B cell (primary cell): Measurements from ENCODE around the gene FAM53B. TPM values are rescaled to one million over a fixed set of nuclear protein-coding genes. Genes with fewer than 3 reads are reported as not detected.
A peak's percentile ranks its signal among the peaks of the same experiment; 100 is the strongest.

Experiments used
- ATAC-seq: fragments of 200-7000 bp; cut with Tn5 transposase; one replicate; pipeline ENCODE4 v1.10.0; 2021; ENCODE audit warnings: low read depth, mild to moderate bottlenecking, moderate number of reproducible peaks, moderate library complexity
- CTCF ChIA-PET: fragments of 350-600 bp; sonication (Branson Sonifier 250); formaldehyde crosslinking; loops from one replicate; lab custom pipeline; 2021; ENCODE audit warnings: antibody characterized with exemption, inconsistent platforms; lab: Charles Lee
- POLR2A ChIA-PET: fragments of 350-600 bp; sonication (Branson Sonifier 250); formaldehyde crosslinking; loops from one replicate; lab custom pipeline; 2021; ENCODE audit warnings: antibody characterized with exemption; lab: Charles Lee
- DNase-seq: peaks from one replicate; pipeline ENCODE4 v3.0.0; 2013
- H2AFZ ChIP-seq: 2 replicates; pipeline ENCODE4 v1.6.1; 2012; ENCODE audit warnings: mild to moderate bottlenecking, low read depth, low read length; ENCODE audit not compliant: insufficient read depth, poor library complexity, severe bottlenecking
- H3K27ac ChIP-seq, 2 donors: 1 replicate in 1 of 2; 2 replicates in 1 of 2; pipeline ENCODE4 v1.5.1; 2012 to 2013; ENCODE audit warnings: low read length in 2 of 2, mild to moderate bottlenecking in 2 of 2, moderate library complexity in 1 of 2
- H3K27me3 ChIP-seq, 4 experiments: fragments of 200-600 bp in 1 of 4; sonication (generic) in 1 of 4; replicated peaks in 1 of 4; 1 replicate in 2 of 4; 2 replicates in 2 of 4; pipeline versions ENCODE4 v1.6.1 to v1.7.0; 2013 to 2016; ENCODE audit warnings: low read length in 3 of 4, mild to moderate bottlenecking in 2 of 4, mixed read lengths in 1 of 4, moderate library complexity in 1 of 4; ENCODE audit not compliant: insufficient read depth in 4 of 4, control insufficient read depth in 3 of 4; ENCODE audit errors: control extremely low read depth in 1 of 4
- H3K36me3 ChIP-seq, 2 experiments: replicated peaks in 1 of 2; 1 replicate in 1 of 2; 2 replicates in 1 of 2; pipeline versions ENCODE4 v1.6.1 to v1.7.1; 2013; ENCODE audit warnings: low read length in 1 of 2; ENCODE audit not compliant: insufficient read depth in 2 of 2, control insufficient read depth in 1 of 2; ENCODE audit errors: control extremely low read depth in 1 of 2, extremely low read depth in 1 of 2
- H3K4me1 ChIP-seq, 2 donors: fragments of 200-600 bp in 1 of 2; sonication (generic) in 1 of 2; 1 replicate in 1 of 2; 2 replicates in 1 of 2; pipeline versions ENCODE4 v1.5.1 to v1.6.1; 2013 to 2017; ENCODE audit warnings: low read length in 2 of 2; ENCODE audit not compliant: control insufficient read depth in 2 of 2, insufficient read depth in 2 of 2
- H3K4me2 ChIP-seq: replicated peaks from 2 replicates; pipeline ENCODE3; 2012; ENCODE audit warnings: mild to moderate bottlenecking, low read depth, low read length; ENCODE audit not compliant: poor library complexity, severe bottlenecking
- H3K4me3 ChIP-seq, 5 experiments: fragments of 200-600 bp in 1 of 5; sonication (generic) in 1 of 5; 1 replicate in 3 of 5; 2 replicates in 2 of 5; pipeline versions ENCODE4 v1.5.1 to v1.7.0; 2011 to 2016; ENCODE audit warnings: low read length in 4 of 5, mild to moderate bottlenecking in 4 of 5, low read depth in 2 of 5, control low read depth in 1 of 5, moderate library complexity in 1 of 5; ENCODE audit not compliant: insufficient read depth in 1 of 5; ENCODE audit errors: control extremely low read depth in 1 of 5, extremely low read depth in 1 of 5
- H3K79me2 ChIP-seq: fragments of 200-600 bp; sonication (generic); one replicate; pipeline ENCODE4 v1.6.0; 2016; ENCODE audit warnings: low read length; ENCODE audit not compliant: control insufficient read depth, insufficient read depth
- H3K9ac ChIP-seq: fragments of 200-600 bp; sonication (generic); 2 replicates; pipeline ENCODE4 v1.6.1; 2017; ENCODE audit warnings: mild to moderate bottlenecking, low read length, moderate library complexity
- H3K9me3 ChIP-seq, 3 donors: one replicate each; pipeline versions ENCODE4 v1.6.1 to v1.7.1; 2013; ENCODE audit warnings: low read length in 2 of 3; ENCODE audit not compliant: control insufficient read depth in 2 of 3, insufficient read depth in 1 of 3; ENCODE audit errors: control extremely low read depth in 1 of 3
- H4K20me1 ChIP-seq: 2 replicates; pipeline ENCODE4 v1.6.0; 2012; ENCODE audit warnings: mild to moderate bottlenecking, low read length; ENCODE audit not compliant: insufficient read depth, control insufficient read depth, poor library complexity, severe bottlenecking
- H3K27ac Mint-ChIP-seq: one replicate; pipeline ENCODE4 v1.8.0; 2021; ENCODE audit warnings: mixed read lengths
- H3K27me3 Mint-ChIP-seq: one replicate; pipeline ENCODE4 v1.8.0; 2021; ENCODE audit warnings: mixed read lengths
- H3K4me1 Mint-ChIP-seq: one replicate; pipeline ENCODE4 v1.8.0; 2021; ENCODE audit warnings: mixed read lengths
- H3K4me3 Mint-ChIP-seq: one replicate; pipeline ENCODE4 v1.8.0; 2021; ENCODE audit warnings: mixed read lengths
- H3K9me3 Mint-ChIP-seq: one replicate; pipeline ENCODE4 v1.8.0; 2022; ENCODE audit warnings: mixed read lengths; ENCODE audit not compliant: insufficient read depth
- CTCF ChIP-seq: fragments of 200-600 bp; IDR thresholded peaks from one replicate; pipeline ENCODE4 v1.8.0; 2022; ENCODE audit warnings: antibody characterized with exemption, mild to moderate bottlenecking
- EZH2 ChIP-seq: IDR thresholded peaks from 2 replicates; pipeline ENCODE4 v1.6.1; 2012; ENCODE audit warnings: borderline replicate concordance, low read depth, mild to moderate bottlenecking, moderate library complexity, low read length; ENCODE audit not compliant: insufficient read depth, poor library complexity, severe bottlenecking
- WGBS: methylation state at CpG from one replicate; pipeline ENCODE4 v1.1.5; 2013; ENCODE audit warnings: missing lambda C conversion rate; ENCODE audit not compliant: insufficient coverage; 5-methylcytosine and 5-hydroxymethylcytosine counted together
- intact Hi-C: fragments of 100-400 bp; cut with micrococcal nuclease; formaldehyde crosslinking; loops from one replicate; pipeline ENCODE4 v1.10.0; 2022
- polyA plus RNA-seq: library from polyadenylated mRNA; depleted of rRNA; stranded (reverse); fragments of >200 nt; gene quantifications from 2 replicates; pipeline ENCODE4 v1.2.3, GENCODE V29; 2012
- total RNA-seq, 2 donors: library from RNA; stranded (reverse); fragments of 120-200 nt in 1 of 2; gene quantifications; 1 replicate in 1 of 2; 2 replicates in 1 of 2; pipeline versions ENCODE4 v1.2.3 to v1.2.4, GENCODE V29; 2013 to 2022

Gene FAM53B
- total and polyA plus RNA-seq, 2 donors (not counting 1 experiment from before 2014, with no cell fraction given), result 51.2 to 186 TPM

- H3K9me3 ChIP-seq, result peaks cover 0 to 9% (median 2%) of the 10 kb centered on the region in 3 donors
- peak overlapping the region; percentile 99 for H3K27ac Mint-ChIP-seq
- peaks cover 39% of the 10 kb centered on the region for H4K20me1 ChIP-seq
- no peaks in the 10 kb centered on the region for H3K27me3 ChIP-seq
- peaks cover 86 to 92% of the 10 kb centered on the region in 2 donors for H3K4me1 ChIP-seq
- H3K4me3 Mint-ChIP-seq, result peak overlapping the region; percentile 7
- DNase-seq, result peak; percentile 37
- 84% methylated on average over 19 of the region's 19 CpGs for WGBS
- H3K4me1 Mint-ChIP-seq, result peaks cover 88% of the 10 kb centered on the region
- H3K27me3 Mint-ChIP-seq, result no peaks in the 10 kb centered on the region
- ChIA-PET CTCF (interaction anchor here (0.6 to 3.0 kb wide), 4 partner anchors 14 to 109 kb away, joined by 3 to 20 read pairs (median 4); no protein-coding TSS in a partner anchor), POLR2A (interaction anchor here (1.3 kb wide), 1 partner anchor 31 kb away, joined by 4 read pairs; no protein-coding TSS in a partner anchor)
- no peak for TF ChIP-seq CTCF
- TF ChIP-seq EZH2, result no peak
- ATAC-seq, result no peak
- peaks cover 100% of the 10 kb centered on the region for H3K79me2 ChIP-seq
- H3K27ac ChIP-seq, result peak overlapping the region; percentile 28 to 97
- peak overlapping the region; percentile 63 for H3K4me2 ChIP-seq
- H3K9me3 Mint-ChIP-seq, result no peaks in the 10 kb centered on the region
- H3K36me3 ChIP-seq, result peaks cover 2 to 37% of the 10 kb centered on the region in 2 experiments
- no peak overlapping the region for H3K4me3 ChIP-seq
- intact Hi-C loops, result no loop called here
- H2AFZ ChIP-seq, result no peak overlapping the region
- H3K9ac ChIP-seq, result no peak overlapping the region
Observed at GRCh38 chr10:124632064-124632531, 112.1 kb downstream of the FAM53B start.

DNA sequence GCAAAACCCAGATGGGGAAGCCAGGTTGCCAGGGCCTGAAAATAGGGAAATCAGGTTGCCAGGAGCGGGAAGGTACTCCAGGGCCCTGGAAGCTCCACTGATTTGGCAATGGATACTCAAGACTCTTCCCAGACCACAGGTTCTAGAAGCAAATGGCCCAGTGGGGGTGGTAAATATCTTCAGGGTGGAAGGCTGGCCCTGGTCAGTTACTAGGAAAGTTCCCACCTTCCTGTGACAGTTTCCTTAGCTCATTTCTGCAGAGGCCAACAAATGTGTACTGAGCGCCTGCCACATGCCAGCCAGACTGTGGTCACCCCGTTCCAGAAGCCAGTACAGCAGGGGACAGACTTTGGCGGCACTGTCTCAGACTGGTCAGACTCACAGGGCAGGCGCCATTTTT is 113.6 kb downstream of the FAM53B start:
- 100% methylated on average over 5 of the region's 5 CpGs for WGBS
- Histone ChIP-seq H2AFZ (no peak overlapping the region), H3K9ac (no peak overlapping the region), H3K36me3 (peaks cover 2 to 33% of the 10 kb centered on the region in 2 experiments), H3K4me2 (peak overlapping the region; percentile 63), H3K79me2 (peaks cover 100% of the 10 kb centered on the region), H4K20me1 (peaks cover 30% of the 10 kb centered on the region), H3K27me3 (no peaks in the 10 kb centered on the region), H3K4me1 (peaks cover 86 to 93% of the 10 kb centered on the region in 2 donors), H3K4me3 (no peak overlapping the region), H3K27ac (peak overlapping the region; percentile 83 to 97), H3K9me3 (peaks cover 0 to 9% (median 2%) of the 10 kb centered on the region in 3 donors)
- CTCF ChIA-PET, result interaction anchor here (1.9 to 7.5 kb wide), 4 partner anchors 15 to 111 kb away, joined by 4 to 100 read pairs (median 42); no protein-coding TSS in a partner anchor
- Mint-ChIP-seq H3K4me1 (peaks cover 88% of the 10 kb centered on the region), H3K9me3 (no peaks in the 10 kb centered on the region), H3K4me3 (peak overlapping the region; percentile 53), H3K27me3 (no peaks in the 10 kb centered on the region), H3K27ac (peak overlapping the region; percentile 99)
- DNase-seq (no peak), ATAC-seq (no peak)
- TF ChIP-seq CTCF (no peak), EZH2 (no peak)
- POLR2A ChIA-PET, result no interaction called here
- intact Hi-C loops, result no loop called here
